Astrocyte of the cerebellum (primary cell): ENCODE measurements around the gene PCSK1N.
"Not testable (repeated sequence)": the region's sequence is repeated elsewhere in the genome, so short reads cannot be mapped to it uniquely, and the experiment has no call there.

Experiments used
- DNase-seq: peaks from one replicate; pipeline ENCODE4 v3.0.0-alpha.2; 2011; ENCODE audit warnings: low read depth
- H3K4me3 ChIP-seq: 2 replicates; pipeline ENCODE4 v1.5.1; 2011; ENCODE audit warnings: mild to moderate bottlenecking, low read depth, low read length, moderate library complexity
- in situ Hi-C: cut with HindIII; loops from 2 replicates; pipeline ENCODE4 v1.10.0; 2017; ENCODE audit warnings: low sequenced_read_pairs
- TF ChIP-seq, protein P1 (sequence below): IDR thresholded peaks from 2 replicates; pipeline ENCODE4 v1.5.1; 2012; ENCODE audit warnings: low read length, low read depth, moderate library complexity, mild to moderate bottlenecking; ENCODE audit errors: missing control alignments

The PCSK1N gene

GRCh38 chrX:48835524-48836329 lies at the start of gene PCSK1N:
Gene PCSK1N (minus strand): TSS chrX:48835610. CDS start chrX:48835532, 78 bp downstream.
- TF ChIP-seq, protein P1, sequence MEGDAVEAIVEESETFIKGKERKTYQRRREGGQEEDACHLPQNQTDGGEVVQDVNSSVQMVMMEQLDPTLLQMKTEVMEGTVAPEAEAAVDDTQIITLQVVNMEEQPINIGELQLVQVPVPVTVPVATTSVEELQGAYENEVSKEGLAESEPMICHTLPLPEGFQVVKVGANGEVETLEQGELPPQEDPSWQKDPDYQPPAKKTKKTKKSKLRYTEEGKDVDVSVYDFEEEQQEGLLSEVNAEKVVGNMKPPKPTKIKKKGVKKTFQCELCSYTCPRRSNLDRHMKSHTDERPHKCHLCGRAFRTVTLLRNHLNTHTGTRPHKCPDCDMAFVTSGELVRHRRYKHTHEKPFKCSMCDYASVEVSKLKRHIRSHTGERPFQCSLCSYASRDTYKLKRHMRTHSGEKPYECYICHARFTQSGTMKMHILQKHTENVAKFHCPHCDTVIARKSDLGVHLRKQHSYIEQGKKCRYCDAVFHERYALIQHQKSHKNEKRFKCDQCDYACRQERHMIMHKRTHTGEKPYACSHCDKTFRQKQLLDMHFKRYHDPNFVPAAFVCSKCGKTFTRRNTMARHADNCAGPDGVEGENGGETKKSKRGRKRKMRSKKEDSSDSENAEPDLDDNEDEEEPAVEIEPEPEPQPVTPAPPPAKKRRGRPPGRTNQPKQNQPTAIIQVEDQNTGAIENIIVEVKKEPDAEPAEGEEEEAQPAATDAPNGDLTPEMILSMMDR = no peak
- peak within 1 kb of the TSS; percentile 39 for H3K4me3 ChIP-seq
- DNase-seq = no peak
- in situ Hi-C loops = no loop called here

GRCh38 chrX:48883729-48884128 lies 48.3 kb upstream of the PCSK1N start:
- in situ Hi-C loops = no loop called here
- TF ChIP-seq, protein P1 = no peak
- no peak overlapping the region for H3K4me3 ChIP-seq
- no peak for DNase-seq

DNA sequence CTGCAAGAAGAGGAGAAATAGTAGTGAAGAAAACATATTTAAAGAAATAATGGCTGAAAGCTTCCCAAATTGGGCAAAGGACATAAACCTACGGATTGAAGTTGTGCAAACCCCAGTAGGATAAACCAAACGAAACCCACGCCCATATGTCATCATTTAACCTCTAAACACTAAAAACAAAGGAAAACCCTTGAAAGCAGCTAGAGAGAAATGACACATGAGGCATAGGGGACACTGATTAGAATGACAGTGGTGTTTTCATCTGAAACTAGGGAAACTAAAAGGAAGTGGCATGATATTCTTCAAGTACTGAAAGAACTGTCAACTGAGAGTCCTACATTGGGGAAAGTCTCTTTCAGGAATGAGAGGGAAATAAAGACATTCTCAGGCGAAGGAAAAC lies 41.5 kb upstream of the PCSK1N start:
- DNase-seq, H3K4me3 ChIP-seq, in situ Hi-C loops: not testable (repeated sequence)

DNA sequence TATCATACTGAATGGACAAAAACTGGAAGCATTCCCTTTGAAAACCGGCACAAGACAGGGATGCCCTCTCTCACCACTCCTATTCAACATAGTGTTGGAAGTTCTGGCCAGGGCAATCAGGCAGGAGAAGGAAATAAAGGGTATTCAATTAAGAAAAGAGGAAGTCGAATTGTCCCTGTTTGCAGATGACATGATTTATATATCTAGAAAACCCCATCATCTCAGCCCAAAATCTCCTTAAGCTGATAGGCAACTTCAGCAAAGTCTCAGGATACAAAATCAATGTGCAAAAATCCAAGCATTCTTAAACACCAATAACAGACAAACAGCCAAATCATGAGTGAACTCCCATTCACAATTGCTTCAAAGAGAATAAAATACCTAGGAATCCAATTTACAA lies 36.6 kb upstream of the PCSK1N start:
- DNase-seq, H3K4me3 ChIP-seq, in situ Hi-C loops: not testable (repeated sequence)

GRCh38 chrX:48864210-48864609 lies 28.8 kb upstream of the PCSK1N start:
- no peak overlapping the region for H3K4me3 ChIP-seq
- in situ Hi-C loops = no loop called here
- peak; percentile 23 for DNase-seq
- TF ChIP-seq, protein P1 = no peak

- no peak for DNase-seq
- TF ChIP-seq, protein P1 = peak; percentile 42
- no peak overlapping the region for H3K4me3 ChIP-seq
- in situ Hi-C loops = no loop called here
These were observed 19.5 kb upstream of the PCSK1N start for GRCh38 chrX:48854898-48855297.

GRCh38 chrX:48854121-48854804 lies 18.9 kb upstream of the PCSK1N start:
- in situ Hi-C loops, DNase-seq, H3K4me3 ChIP-seq: not testable (repeated sequence)

DNA sequence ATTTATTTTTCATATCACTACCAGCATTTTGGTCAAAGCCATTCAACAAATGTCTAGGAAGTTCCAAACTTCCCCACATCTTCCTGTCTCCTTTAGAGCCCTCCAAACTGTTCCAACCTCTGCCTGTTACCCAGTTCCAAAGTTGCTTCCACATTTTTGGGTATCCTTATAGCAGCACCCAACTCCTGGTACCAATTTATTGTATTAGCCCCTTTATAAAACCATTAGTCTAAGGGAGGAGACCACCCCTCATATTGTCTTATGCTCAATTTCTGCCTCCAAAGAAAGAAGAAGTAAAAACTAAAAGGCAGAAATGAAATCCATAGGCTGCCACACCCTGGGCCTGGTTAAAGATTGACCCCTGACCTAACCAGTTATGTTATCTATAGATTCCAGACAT lies 18.1 kb upstream of the PCSK1N start:
- H3K4me3 ChIP-seq, DNase-seq, in situ Hi-C loops: not testable (repeated sequence)
